Measurements from ENCODE around the gene AK9.

GRCh38 chr6:109631403-109631802 is 59.6 kb downstream of the AK9 start:
- no peak for TF ChIP-seq CTCF (IDR thresholded peaks at IDR 0.05)
- TF ChIP-seq MAX (IDR thresholded peaks at IDR 0.05; ENCODE audit: low read depth): no peak
- TF ChIP-seq CHD2 (IDR thresholded peaks at IDR 0.05; ENCODE audit: low read length, partially characterized antibody): no peak
- no peak for TF ChIP-seq ELF1 (IDR thresholded peaks at IDR 0.05)
- no peak for TF ChIP-seq USF1 (IDR thresholded peaks at IDR 0.05; ENCODE audit: borderline replicate concordance, low read depth)
- TF ChIP-seq EZH2phosphoT487 (IDR thresholded peaks at IDR 0.05; ENCODE audit: borderline replicate concordance, low read depth): no peak
- no peak for TF ChIP-seq NRF1 (IDR thresholded peaks at IDR 0.05; ENCODE audit: low read depth, low read length)
- no peak for TF ChIP-seq FOXJ3 (CRISPR knock-in tag; IDR thresholded peaks at IDR 0.05)
- TF ChIP-seq EP300 (IDR thresholded peaks at IDR 0.05; ENCODE audit: borderline replicate concordance in 1 of 2, low read depth in 1 of 2, low read length in 1 of 2): no peak
- TF ChIP-seq JUND (IDR thresholded peaks at IDR 0.05): no peak
- no peak for TF ChIP-seq SIN3A (IDR thresholded peaks at IDR 0.05; ENCODE audit: borderline replicate concordance, low read depth, low read length)
- no peak for TF ChIP-seq TCF12 (IDR thresholded peaks at IDR 0.05)
- no peak for TF ChIP-seq USF2 (IDR thresholded peaks at IDR 0.05; ENCODE audit: borderline replicate concordance, low read depth, low read length)
